ENCODE measurements around the gene APOA4.

APOA4 gene

DNA sequence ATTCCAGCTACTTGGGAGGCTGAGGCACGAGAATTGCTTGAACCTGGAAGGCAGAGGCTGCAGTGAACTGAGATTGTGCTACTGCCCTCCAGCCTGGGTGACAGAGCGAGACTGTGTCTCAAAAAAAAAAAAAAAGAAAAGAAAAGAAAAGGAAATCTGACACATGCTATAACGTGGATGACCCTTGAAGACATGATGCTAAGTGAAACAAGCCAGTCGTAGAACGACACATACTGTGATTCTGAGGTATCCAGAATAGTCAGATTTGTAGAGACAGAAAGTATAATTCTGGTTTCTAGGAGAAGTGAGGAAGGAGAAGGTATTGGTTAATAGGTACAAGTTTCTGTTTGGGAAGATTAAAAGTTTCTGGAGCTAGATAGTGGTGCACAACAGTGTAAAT is 24.7 kb downstream of the APOA4 start:
- no peak for FAIRE-seq

- FAIRE-seq: no peak
Observed at GRCh38 chr11:116797816-116798215, 25.3 kb downstream of the APOA4 start.

DNA sequence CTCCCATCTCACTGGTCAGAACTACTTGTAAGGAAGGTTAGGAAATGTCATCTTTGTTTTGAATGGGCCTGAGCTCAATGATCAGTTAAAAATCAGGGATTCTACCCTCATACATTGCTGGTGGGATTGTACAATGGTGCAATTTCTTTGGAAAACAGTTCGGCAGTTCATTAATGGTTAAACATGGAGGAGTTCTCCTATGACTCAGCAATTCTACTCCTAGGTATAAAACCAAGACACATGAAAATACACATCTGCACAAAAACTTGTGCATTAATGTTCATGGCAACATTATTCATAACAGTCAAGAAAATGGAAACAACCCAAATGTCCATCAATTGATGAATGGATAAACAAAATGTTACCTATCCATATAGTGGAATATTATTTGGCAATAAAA is 26.6 kb downstream of the APOA4 start:
- FAIRE-seq: no peak

- no peak for FAIRE-seq
Observed at GRCh38 chr11:116794851-116795250, 28.3 kb downstream of the APOA4 start.

DNA sequence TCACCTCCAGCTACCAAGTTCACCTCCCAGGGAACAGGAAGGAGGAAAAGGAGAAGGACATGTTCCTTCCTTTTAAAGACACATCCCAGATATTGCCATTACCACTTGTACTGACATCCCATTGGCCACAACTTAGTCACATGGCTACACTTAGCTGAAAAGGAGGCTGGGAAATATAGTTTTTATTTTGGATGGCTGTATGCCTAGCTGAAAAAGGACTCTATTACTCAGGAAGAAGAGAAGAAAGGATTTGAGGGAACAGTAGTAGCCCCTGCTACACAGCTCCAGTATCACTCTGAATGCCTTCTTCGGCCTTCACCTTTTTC is 29.4 kb downstream of the APOA4 start:
- FAIRE-seq: no peak

- no peak for FAIRE-seq
Observed at GRCh38 chr11:116792869-116793771, 30.0 kb downstream of the APOA4 start.

DNA sequence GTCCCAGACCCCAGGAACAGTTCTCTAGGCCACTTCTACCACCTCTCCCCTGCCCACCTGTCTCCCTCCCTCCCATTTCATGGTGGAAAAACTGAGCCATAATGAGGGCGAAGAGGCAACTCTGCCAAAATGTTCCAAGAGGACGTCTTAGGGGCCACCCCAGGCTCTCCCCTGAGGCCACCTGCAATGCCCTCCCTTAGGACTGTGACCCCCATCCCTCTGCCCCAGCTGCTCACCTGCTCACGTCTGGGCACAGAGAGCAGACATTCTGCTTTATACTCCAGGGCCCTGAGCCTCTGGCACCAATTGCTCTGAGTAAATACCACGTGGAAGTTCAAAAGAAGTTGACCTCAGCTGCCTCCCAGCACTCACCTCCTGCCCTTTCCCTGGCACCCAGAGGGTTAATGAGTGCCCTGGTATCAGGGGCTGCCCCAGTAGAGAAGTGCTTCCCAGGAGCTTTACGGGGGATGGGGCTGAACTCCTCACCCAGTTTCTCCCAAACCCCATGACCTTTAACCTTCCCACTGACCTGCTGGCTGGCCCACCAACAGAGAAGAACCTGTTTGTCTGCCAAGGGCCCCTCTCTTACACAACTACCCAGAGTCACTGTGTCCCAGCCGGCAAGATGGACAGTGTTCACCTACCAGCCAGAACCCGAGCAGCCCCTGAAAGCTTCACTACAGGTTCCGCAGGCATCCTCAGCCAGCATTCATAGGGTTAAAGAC is 30.8 kb downstream of the APOA4 start:
- FAIRE-seq: no peak

DNA sequence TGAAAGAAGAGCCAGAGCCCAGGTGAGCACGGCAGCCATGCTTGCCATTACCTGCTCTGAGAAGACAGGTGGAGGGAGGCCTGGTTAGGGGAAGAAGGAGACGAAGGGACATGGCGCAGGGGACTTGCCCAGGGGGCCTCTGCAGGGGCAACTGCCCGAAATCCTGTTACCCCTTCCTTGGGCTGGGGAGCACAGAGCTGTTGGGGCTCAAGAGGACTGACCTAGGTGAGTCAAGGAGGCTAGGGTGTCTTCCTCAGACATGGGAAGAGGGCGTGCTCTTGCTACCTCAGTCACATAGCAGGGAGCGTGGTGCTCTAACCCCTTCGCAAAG is 31.3 kb downstream of the APOA4 start, which contains the start of gene APOA5:
APOA5 (minus strand) TSS at position 67 of the 331 bp plus-strand sequence; CDS start at position 48, 19 bp downstream.
- FAIRE-seq: no peak

- no peak for FAIRE-seq
Observed at GRCh38 chr11:116791002-116791812, 31.9 kb downstream of the APOA4 start.

DNA sequence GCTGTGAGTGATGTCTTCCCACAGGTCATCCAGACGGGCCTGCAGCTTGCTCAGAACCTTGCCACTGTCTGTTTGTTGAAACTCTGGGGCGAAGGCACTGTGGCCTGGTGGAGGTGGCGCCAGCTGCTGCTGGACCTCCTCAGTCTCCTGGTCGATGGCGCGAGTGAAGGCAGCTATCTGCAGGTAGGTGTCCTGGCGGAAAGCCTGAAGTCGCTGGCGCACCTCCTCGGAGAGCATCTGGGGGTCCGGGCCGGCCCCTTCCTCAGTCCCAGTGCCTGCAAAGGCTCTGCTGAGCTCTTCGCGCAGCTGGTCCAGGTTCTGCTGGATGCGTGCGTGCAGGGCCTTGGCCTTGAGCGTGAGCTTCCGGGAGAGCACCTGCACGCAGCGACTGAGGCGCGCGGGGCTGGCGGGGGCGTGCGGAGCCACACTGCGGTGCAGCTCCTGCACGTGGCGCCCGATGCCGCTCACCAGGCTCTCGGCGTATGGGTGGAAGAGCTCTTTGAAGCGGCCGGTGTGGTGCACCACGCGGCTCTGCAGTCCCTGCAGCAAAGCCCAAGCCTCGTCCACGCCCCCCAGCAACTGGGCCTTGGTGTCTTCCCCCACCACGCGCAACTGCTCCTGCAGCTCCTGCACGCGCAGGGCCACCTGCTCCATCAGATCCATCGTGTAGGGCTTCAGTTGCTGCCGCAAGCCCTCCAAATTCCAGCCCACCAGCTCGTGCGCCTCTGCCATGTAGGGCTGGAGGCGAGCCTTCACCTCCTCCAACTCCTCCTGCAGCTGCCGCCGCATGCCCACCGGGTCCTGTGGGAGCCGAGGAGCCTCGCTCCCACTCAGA is 32.7 kb downstream of the APOA4 start:
- no peak for FAIRE-seq

GRCh38 chr11:116788975-116789374 is 34.1 kb downstream of the APOA4 start:
- no peak for FAIRE-seq

DNA sequence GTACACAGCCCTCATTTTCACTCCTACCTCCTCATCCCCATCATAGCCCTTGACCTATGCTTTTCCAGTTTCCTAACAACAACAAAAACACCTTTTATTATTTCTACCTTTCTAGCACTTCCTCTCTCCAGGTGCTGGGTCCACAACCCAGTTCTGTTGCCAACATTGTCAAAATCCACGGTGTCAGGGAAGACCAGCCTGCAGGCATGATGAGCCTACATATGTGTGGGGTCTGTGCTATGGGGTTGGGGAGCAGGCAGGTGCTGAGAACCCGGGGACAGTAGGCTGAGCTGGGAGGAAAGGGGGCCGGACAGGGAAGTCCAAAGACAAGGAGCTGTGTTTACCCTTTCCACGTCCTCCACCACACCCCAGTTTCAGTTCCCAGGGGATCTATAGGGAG is 34.6 kb downstream of the APOA4 start:
- FAIRE-seq: no peak

- no peak for FAIRE-seq
Observed at GRCh38 chr11:116787786-116788486, 35.2 kb downstream of the APOA4 start, which contains the start of gene ZPR1. TSS of gene ZPR1 (minus strand) at chr11:116788023. CDS start at chr11:116787990, 33 bp downstream.

DNA sequence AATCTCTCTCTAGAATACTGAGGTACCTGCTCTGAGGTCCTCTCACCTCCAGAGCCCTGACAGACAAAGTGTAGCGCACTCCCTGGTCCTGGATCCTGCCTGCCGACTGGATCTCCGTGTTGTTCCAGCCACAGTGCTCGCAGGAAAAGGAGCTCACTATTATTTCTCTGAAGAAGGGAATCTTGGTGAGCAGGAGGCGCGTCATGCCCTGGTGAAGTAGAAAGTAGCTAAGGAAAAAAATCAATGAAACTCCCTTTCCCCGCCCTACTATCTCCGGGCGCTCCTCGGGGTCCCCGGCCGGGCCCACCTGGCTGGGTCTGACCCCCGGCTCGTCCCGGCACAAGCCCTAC is 35.7 kb downstream of the APOA4 start:
- FAIRE-seq: no peak

GRCh38 chr11:116786966-116787365 is 36.1 kb downstream of the APOA4 start:
- FAIRE-seq: no peak

- no peak for FAIRE-seq
Observed at GRCh38 chr11:116786326-116786725, 36.8 kb downstream of the APOA4 start.

- FAIRE-seq: no peak
Observed at GRCh38 chr11:116782728-116783127, 40.4 kb downstream of the APOA4 start.

GRCh38 chr11:116778556-116778955 is 44.5 kb downstream of the APOA4 start:
- no peak for FAIRE-seq

- FAIRE-seq: no peak
Observed at GRCh38 chr11:116777056-116777455, 46.0 kb downstream of the APOA4 start.

GRCh38 chr11:116776522-116776984 is 46.6 kb downstream of the APOA4 start:
- FAIRE-seq: no peak

DNA sequence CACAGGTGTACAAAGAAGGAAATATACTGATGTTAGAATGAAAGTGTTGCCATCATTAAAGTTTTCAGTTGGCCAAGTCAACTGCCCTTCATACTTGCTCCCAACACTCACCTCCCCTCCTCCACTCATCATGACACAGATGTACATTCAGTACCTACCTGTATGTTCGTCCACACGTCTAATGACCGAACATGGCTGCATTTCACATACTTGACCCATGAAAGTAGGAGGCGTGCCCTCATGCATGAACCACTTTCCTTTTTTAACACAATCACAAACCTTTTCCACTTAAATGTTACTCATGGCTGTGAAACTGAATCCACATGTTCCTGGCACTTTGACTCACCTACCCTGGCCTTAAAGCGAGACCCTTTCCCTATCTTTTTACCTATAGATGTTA is 47.1 kb downstream of the APOA4 start:
- no peak for FAIRE-seq

DNA sequence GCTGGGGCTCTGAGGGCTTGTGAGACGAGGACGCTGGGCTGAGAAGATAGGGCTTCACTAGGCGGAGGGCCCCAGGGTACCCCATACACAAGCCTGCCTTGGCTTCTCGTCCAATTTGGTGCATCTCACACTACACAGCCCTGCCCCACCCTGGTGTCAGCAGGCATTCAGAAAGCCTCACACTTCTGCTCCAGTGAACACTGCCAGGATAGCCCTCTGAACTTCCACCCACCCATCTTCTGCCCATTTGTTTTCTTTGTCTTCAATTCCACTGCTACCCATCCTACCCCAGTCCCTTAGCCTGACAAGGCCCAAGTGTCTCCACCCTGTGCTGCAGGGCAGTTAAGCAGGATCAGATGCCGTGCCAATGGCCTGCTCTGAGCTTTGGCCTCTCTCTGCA is 48.4 kb downstream of the APOA4 start:
- no peak for FAIRE-seq
